AG04449 (cell line): ENCODE data around the gene MYLK4.

Experiments
- CTCF ChIA-PET: fragments of 350-600 bp; formaldehyde crosslinking; extraction: SDS; loops from one replicate; lab custom pipeline; 2021; ENCODE audit warnings: antibody characterized with exemption; lab: Yijun Ruan, JAX
- POLR2A ChIA-PET: fragments of 400-600, 350-600 bp; formaldehyde crosslinking; extraction: SDS; loops from one replicate; lab custom pipeline; 2020; ENCODE audit warnings: antibody characterized with exemption, inconsistent platforms; lab: Yijun Ruan, JAX
- DNase-seq: peaks from one replicate; pipeline ENCODE4 v3.0.0-alpha.2; 2010; ENCODE audit warnings: low read depth, low spot score
- H3K4me3 ChIP-seq: 2 replicates; pipeline ENCODE4 v1.5.1; 2011; ENCODE audit warnings: low read depth, mild to moderate bottlenecking, control low read depth, low read length
- CTCF ChIP-seq: IDR thresholded peaks from one replicate; pipeline ENCODE4 v1.5.1; 2011; ENCODE audit warnings: mild to moderate bottlenecking, moderate library complexity, low read length, control low read depth, inconsistent platforms; ENCODE audit not compliant: insufficient read depth; ENCODE audit errors: missing control alignments

MYLK4 gene

GRCh38 chr6:2744209-2744771 lies 6.4 kb downstream of the MYLK4 start:
- no peak overlapping the region for H3K4me3 ChIP-seq
- CTCF ChIA-PET: interaction anchor here (1.3 to 4.2 kb wide), 5 partner anchors 10 to 1148 kb away, joined by 3 to 20 read pairs (median 6); no protein-coding TSS in a partner anchor
- TF ChIP-seq CTCF: peak; percentile 31
- POLR2A ChIA-PET: no interaction called here
- no peak for DNase-seq

- H3K4me3 ChIP-seq: no peak overlapping the region
- CTCF ChIA-PET: interaction anchor here (1.1 to 4.2 kb wide), 7 partner anchors 8 to 1148 kb away, joined by 3 to 20 read pairs (median 6); partner anchors contain the start of gene MYLK4
- no peak for TF ChIP-seq CTCF
- POLR2A ChIA-PET: no interaction called here
- DNase-seq: no peak
Measured at GRCh38 chr6:2743280-2744208, 7.2 kb downstream of the MYLK4 start.

DNA sequence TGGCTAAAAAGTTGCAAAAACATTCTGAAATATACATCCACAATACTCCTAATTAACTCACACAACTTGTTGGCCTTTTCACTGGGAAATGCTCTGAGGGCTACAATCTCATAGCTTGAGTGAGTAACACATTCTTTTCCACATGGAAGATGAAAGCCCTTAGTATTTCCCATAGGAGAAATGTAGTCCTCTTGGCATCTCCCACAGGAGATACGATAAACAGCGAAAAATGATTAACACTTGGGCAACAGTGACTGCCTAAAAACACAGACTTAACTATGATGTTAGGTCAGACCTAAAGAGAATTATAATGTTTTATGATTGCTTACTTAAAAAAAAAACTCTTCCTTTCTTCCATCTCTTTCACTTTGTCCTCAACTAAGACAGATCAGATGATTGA lies 9.0 kb downstream of the MYLK4 start:
- TF ChIP-seq CTCF: no peak
- CTCF ChIA-PET: interaction anchor here (1.1 to 7.7 kb wide), 4 partner anchors 7 to 1145 kb away, joined by 3 to 143 read pairs (median 16); partner anchors contain the start of gene MYLK4
- POLR2A ChIA-PET: no interaction called here
- no peak overlapping the region for H3K4me3 ChIP-seq
- DNase-seq: no peak

GRCh38 chr6:2740581-2740980 lies 10.1 kb downstream of the MYLK4 start:
- no peak for TF ChIP-seq CTCF
- H3K4me3 ChIP-seq: no peak overlapping the region
- CTCF ChIA-PET: interaction anchor here (1.2 to 7.7 kb wide), 4 partner anchors 8 to 1143 kb away, joined by 3 to 143 read pairs (median 26); partner anchors contain the start of gene MYLK4
- POLR2A ChIA-PET: no interaction called here
- DNase-seq: no peak

DNA sequence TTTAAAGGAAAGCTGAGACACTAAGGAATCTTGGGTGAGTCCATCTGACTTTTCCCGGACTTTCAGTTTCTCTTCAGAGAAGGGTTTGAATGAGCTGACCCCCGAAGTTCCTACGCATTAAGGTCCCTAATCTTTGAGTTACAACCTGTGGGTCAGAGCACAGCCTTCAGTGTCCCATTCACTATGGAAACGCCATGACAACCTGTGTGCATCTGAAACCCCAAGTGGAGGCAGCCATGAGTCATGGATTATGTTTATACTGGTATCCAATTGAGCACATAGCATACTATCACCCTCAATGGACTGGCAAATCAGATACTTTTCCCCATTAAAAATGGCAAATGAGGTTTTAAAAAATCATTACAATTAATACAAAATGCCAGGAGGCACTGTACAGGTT lies 11.4 kb downstream of the MYLK4 start:
- CTCF ChIA-PET: interaction anchor here (1.6 to 7.7 kb wide), 9 partner anchors 10 to 1142 kb away, joined by 4 to 143 read pairs (median 19); partner anchors contain the start of gene MYLK4
- no peak for TF ChIP-seq CTCF
- no peak for DNase-seq
- POLR2A ChIA-PET: no interaction called here
- no peak overlapping the region for H3K4me3 ChIP-seq
